Measurements from ENCODE around the gene MYO1C. TPM values are rescaled to one million over a fixed set of nuclear protein-coding genes. Genes with fewer than 3 reads are reported as not detected.

MYO1C gene
- polyA plus RNA-seq, 1 donor from 2014 or later, result 5.7 TPM

GRCh38 chr17:1442187-1442586 is 50.3 kb downstream of the MYO1C start:
- Histone ChIP-seq H3K9me2 (ENCODE audit: insufficient read depth, low read length) (no peaks in the 10 kb centered on the region), H4K20me1 (ENCODE audit: insufficient read depth) (no peaks in the 10 kb centered on the region), H3F3A (ENCODE audit: insufficient read depth, low read length, poor library complexity, severe bottlenecking) (no peaks in the 10 kb centered on the region), H3K4me2 (ENCODE audit: low read length) (no peak overlapping the region), H3K36me3 (ENCODE audit: insufficient read depth, low read length) (no peaks in the 10 kb centered on the region), H3K27ac (ENCODE audit: low read length) (no peak overlapping the region), H3K9me3 (ENCODE audit: low read length) (no peaks in the 10 kb centered on the region), H3K4me3 (ENCODE audit: low read length) (no peak overlapping the region), H2AFZ (ENCODE audit: low read depth, low read length) (no peak overlapping the region), H3K27me3 (ENCODE audit: insufficient read depth, low read depth, low read length) (no peaks in the 10 kb centered on the region), H3K9ac (ENCODE audit: low read length) (no peak overlapping the region), H3K79me2 (replicated peaks; ENCODE audit: insufficient read depth, low read length) (peaks cover 41% of the 10 kb centered on the region)
- TF ChIP-seq RAD21 (conservative IDR thresholded peaks at IDR 0.05) (no peak), CTCF (IDR thresholded peaks at IDR 0.05; ENCODE audit: poor library complexity, severe bottlenecking) (no peak), REST (IDR thresholded peaks at IDR 0.05; ENCODE audit: borderline replicate concordance) (no peak), SMC3 (conservative IDR thresholded peaks at IDR 0.05; ENCODE audit: poor library complexity) (no peak), EP300 (conservative IDR thresholded peaks at IDR 0.05; ENCODE audit: poor library complexity, severe bottlenecking) (no peak), POLR2AphosphoS5 (IDR thresholded peaks at IDR 0.05) (no peak), TAF1 (IDR thresholded peaks at IDR 0.05; ENCODE audit: low read depth) (no peak), MXI1 (conservative IDR thresholded peaks at IDR 0.05; ENCODE audit: poor library complexity, severe bottlenecking) (no peak), EZH2 (IDR thresholded peaks at IDR 0.05; ENCODE audit: borderline replicate concordance, insufficient read depth, low read length, poor library complexity, severe bottlenecking) (no peak)

- Histone ChIP-seq H4K20me1 (ENCODE audit: insufficient read depth) (no peaks in the 10 kb centered on the region), H3F3A (ENCODE audit: insufficient read depth, low read length, poor library complexity, severe bottlenecking) (no peaks in the 10 kb centered on the region), H2AFZ (ENCODE audit: low read depth, low read length) (no peak overlapping the region), H3K27me3 (ENCODE audit: insufficient read depth, low read depth, low read length) (no peaks in the 10 kb centered on the region), H3K9me3 (ENCODE audit: low read length) (no peaks in the 10 kb centered on the region), H3K4me3 (ENCODE audit: low read length) (no peak overlapping the region), H3K9ac (ENCODE audit: low read length) (no peak overlapping the region), H3K79me2 (replicated peaks; ENCODE audit: insufficient read depth, low read length) (peaks cover 36% of the 10 kb centered on the region), H3K36me3 (ENCODE audit: insufficient read depth, low read length) (no peaks in the 10 kb centered on the region), H3K9me2 (ENCODE audit: insufficient read depth, low read length) (no peaks in the 10 kb centered on the region), H3K4me2 (ENCODE audit: low read length) (no peak overlapping the region), H3K27ac (ENCODE audit: low read length) (no peak overlapping the region)
- TF ChIP-seq EP300 (conservative IDR thresholded peaks at IDR 0.05; ENCODE audit: poor library complexity, severe bottlenecking) (no peak), REST (IDR thresholded peaks at IDR 0.05; ENCODE audit: borderline replicate concordance) (no peak), RAD21 (conservative IDR thresholded peaks at IDR 0.05) (no peak), MXI1 (conservative IDR thresholded peaks at IDR 0.05; ENCODE audit: poor library complexity, severe bottlenecking) (no peak), EZH2 (IDR thresholded peaks at IDR 0.05; ENCODE audit: borderline replicate concordance, insufficient read depth, low read length, poor library complexity, severe bottlenecking) (no peak), POLR2AphosphoS5 (IDR thresholded peaks at IDR 0.05) (no peak), SMC3 (conservative IDR thresholded peaks at IDR 0.05; ENCODE audit: poor library complexity) (no peak), TAF1 (IDR thresholded peaks at IDR 0.05; ENCODE audit: low read depth) (no peak), CTCF (IDR thresholded peaks at IDR 0.05; ENCODE audit: poor library complexity, severe bottlenecking) (no peak)
Observed at GRCh38 chr17:1440921-1441320, 51.6 kb downstream of the MYO1C start.

Data from neural cell (in vitro differentiated cells).